ENCODE data around the gene RAD23A.
"Not testable (repeated sequence)": the region's sequence is repeated elsewhere in the genome, so short reads cannot be mapped to it uniquely, and the experiment has no call there.

The RAD23A gene

GRCh38 chr19:12956446-12957388 lies 11.1 kb downstream of the RAD23A start, which contains the start of gene GADD45GIP1:
TSS of gene GADD45GIP1 (minus strand) at chr19:12957223. CDS start at chr19:12957212, 11 bp downstream.
- peak; percentile 71 for DNase-seq

- not testable (repeated sequence) for DNase-seq
These were observed 11.8 kb downstream of the RAD23A start for GRCh38 chr19:12957389-12957952.

- DNase-seq, result no peak
These were observed 13.8 kb downstream of the RAD23A start for GRCh38 chr19:12959481-12959880.

- peak; percentile 77 for DNase-seq
These were observed 19.6 kb downstream of the RAD23A start for GRCh38 chr19:12965017-12965811.

- DNase-seq, result no peak
These were observed 20.1 kb downstream of the RAD23A start for GRCh38 chr19:12965812-12966135.

GRCh38 chr19:12967907-12968306 lies 22.2 kb downstream of the RAD23A start:
- DNase-seq, result no peak

- DNase-seq, result no peak
These were observed 23.8 kb downstream of the RAD23A start, which contains the start of gene DAND5 for GRCh38 chr19:12969292-12969988. TSS of gene DAND5 (plus strand) at chr19:12969576. CDS start at chr19:12969661, 85 bp downstream.

- DNase-seq, result no peak
These were observed 24.6 kb downstream of the RAD23A start for GRCh38 chr19:12970070-12970820.

GRCh38 chr19:12973236-12973635 lies 27.6 kb downstream of the RAD23A start:
- DNase-seq, result no peak

- no peak for DNase-seq
These were observed 28.9 kb downstream of the RAD23A start for GRCh38 chr19:12974301-12975220.

- no peak for DNase-seq
These were observed 29.6 kb downstream of the RAD23A start for GRCh38 chr19:12975221-12975741.

GRCh38 chr19:12976109-12976508 lies 30.4 kb downstream of the RAD23A start:
- not testable (repeated sequence) for DNase-seq

- DNase-seq, result no peak
These were observed 34.3 kb downstream of the RAD23A start for GRCh38 chr19:12979974-12980373.

- DNase-seq, result no peak
These were observed 37.0 kb downstream of the RAD23A start for GRCh38 chr19:12982648-12983047.

GRCh38 chr19:12983091-12983490 lies 37.4 kb downstream of the RAD23A start:
- no peak for DNase-seq

- peak; percentile 64 for DNase-seq
These were observed 38.0 kb downstream of the RAD23A start for GRCh38 chr19:12983542-12984142.

- DNase-seq, result no peak
These were observed 38.5 kb downstream of the RAD23A start for GRCh38 chr19:12984143-12984627.

GRCh38 chr19:12984683-12985048 lies 39.0 kb downstream of the RAD23A start:
- no peak for DNase-seq

GRCh38 chr19:12985049-12985776 lies 39.6 kb downstream of the RAD23A start:
- DNase-seq, result no peak

Data from NCI-H1105 treated with DMSO at 0.1 percent for 48 hours (cell line).